Stomach (tissue), 9 donors: ENCODE results near the gene CUX1. TPM values are rescaled to one million over a fixed set of nuclear protein-coding genes. Genes with fewer than 3 reads are reported as not detected.

ENCODE experiments used
- DNase-seq, 2 donors: peaks; one replicate each; pipeline versions ENCODE4 v3.0.0 to v3.0.0-alpha.2; 2013 to 2019
- H3K27ac ChIP-seq, 5 donors: fragments of 200-600 bp in 4 of 5; sonication (generic) in 4 of 5; one replicate each; pipeline ENCODE4 v1.5.1; 2013 to 2019; ENCODE audit warnings: mild to moderate bottlenecking in 1 of 5, moderate library complexity in 1 of 5
- H3K27me3 ChIP-seq, 3 donors: fragments of 200-600 bp; sonication (generic); one replicate each; pipeline ENCODE4 v1.5.1; 2017 to 2019; ENCODE audit warnings: mixed run types in 1 of 3
- H3K36me3 ChIP-seq, 4 donors: fragments of 200-600 bp; sonication (generic); 1 replicate in 3 of 4; 2 replicates in 1 of 4; pipeline ENCODE4 v1.5.1; 2016 to 2019
- H3K4me1 ChIP-seq, 4 donors: fragments of 200-600 bp; sonication (generic); one replicate each; pipeline ENCODE4 v1.5.1; 2016 to 2019
- H3K4me3 ChIP-seq, 4 donors: fragments of 200-600 bp; sonication (generic) in 3 of 4; one replicate each; pipeline ENCODE4 v1.5.1; 2016 to 2019; ENCODE audit warnings: mild to moderate bottlenecking in 1 of 4
- H3K9me3 ChIP-seq, 4 donors: fragments of 200-600 bp; sonication (generic); one replicate each; pipeline ENCODE4 v1.5.1; 2016 to 2019
- EP300 ChIP-seq: sonication (generic); formaldehyde crosslinking; IDR thresholded peaks from one replicate; pipeline ENCODE4 v1.6.1; 2017; ENCODE audit warnings: antibody characterized with exemption
- POLR2A ChIP-seq, 4 donors: fragments of 450-650 bp; IDR thresholded peaks; one replicate each; pipeline ENCODE4 v1.6.1; 2016; ENCODE audit warnings: antibody characterized with exemption in 4 of 4, control low read depth in 2 of 4, mild to moderate bottlenecking in 1 of 4, moderate library complexity in 1 of 4
- POLR2AphosphoS5 ChIP-seq, 3 donors: sonication (generic); formaldehyde crosslinking; IDR thresholded peaks; one replicate each; pipeline ENCODE4 v1.6.1; 2016; ENCODE audit warnings: antibody characterized with exemption in 3 of 3
- WGBS, 5 donors: extraction: QIAGEN DNeasy Blood & Tissue Kit in 3 of 5; methylation state at CpG; one replicate each; pipeline versions ENCODE4 v1.1.5 to v1.1.7; 2013 to 2018; 5-methylcytosine and 5-hydroxymethylcytosine counted together
- intact Hi-C: fragments of 100-400 bp; cut with DNase I; formaldehyde crosslinking; loops from one replicate; pipeline ENCODE4 v1.15.1; 2023; ENCODE audit warnings: low total_unique reads
- polyA plus RNA-seq, 3 donors: library from polyadenylated mRNA; stranded (reverse); fragments of 200-250 nt; gene quantifications; one replicate each; pipeline ENCODE4 v1.2.3, GENCODE V29; 2013
- total RNA-seq, 5 donors: library from RNA; depleted of rRNA; stranded (reverse); fragments of >200 nt; gene quantifications; one replicate each; pipeline versions ENCODE4 v1.1.0 to v1.2.3, GENCODE V29; 2014 to 2016
- TF ChIP-seq, protein P1 (sequence below), 7 experiments: fragments of 450-650 bp in 4 of 7; fragments of 200-600 bp in 3 of 7; sonication (generic) in 3 of 7; IDR thresholded peaks; one replicate each; pipeline ENCODE4 v1.5.1; 2016 to 2019; ENCODE audit warnings: antibody characterized with exemption in 7 of 7, control low read depth in 2 of 7, mild to moderate bottlenecking in 1 of 7
- donor health status: healthy with polysubstance abuse.
- donor health status: Bipolar disorder and iron deficiency.
- donor health status: healthy.

The CUX1 gene
- total and polyA plus RNA-seq, 8 donors, result 24.7 to 201 (median 54.7) TPM

DNA sequence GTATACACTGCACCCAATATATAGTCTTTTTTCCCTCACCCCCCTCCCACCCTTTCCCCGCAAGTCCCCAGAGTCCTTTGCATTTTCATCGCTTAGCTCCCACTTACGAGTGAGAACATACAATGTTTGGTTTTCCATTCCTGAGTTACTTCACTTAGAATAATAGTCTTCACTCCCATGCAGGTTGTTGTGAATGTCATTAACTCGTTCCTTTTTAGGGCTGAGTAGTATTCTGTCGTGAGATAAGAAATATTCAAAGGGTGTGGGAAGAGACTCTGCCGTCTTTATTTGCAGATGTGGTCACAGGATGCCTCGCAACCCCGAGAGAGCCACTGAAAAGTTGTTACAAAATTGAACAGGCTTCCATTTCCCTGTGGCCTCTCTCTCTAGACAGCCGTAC is 331.4 kb downstream of the CUX1 start:
- Histone ChIP-seq H3K36me3 (peaks cover 0 to 22% (median 17%) of the 10 kb centered on the region in 4 donors), H3K27me3 (no peaks in the 10 kb centered on the region), H3K9me3 (no peaks in the 10 kb centered on the region), H3K27ac (no peak overlapping the region), H3K4me3 (no peak overlapping the region), H3K4me1 (peaks cover 0 to 14% (median 2%) of the 10 kb centered on the region in 4 donors)
- TF ChIP-seq POLR2AphosphoS5 (IDR thresholded peaks at IDR 0.05), result no peak
- TF ChIP-seq, protein P1, sequence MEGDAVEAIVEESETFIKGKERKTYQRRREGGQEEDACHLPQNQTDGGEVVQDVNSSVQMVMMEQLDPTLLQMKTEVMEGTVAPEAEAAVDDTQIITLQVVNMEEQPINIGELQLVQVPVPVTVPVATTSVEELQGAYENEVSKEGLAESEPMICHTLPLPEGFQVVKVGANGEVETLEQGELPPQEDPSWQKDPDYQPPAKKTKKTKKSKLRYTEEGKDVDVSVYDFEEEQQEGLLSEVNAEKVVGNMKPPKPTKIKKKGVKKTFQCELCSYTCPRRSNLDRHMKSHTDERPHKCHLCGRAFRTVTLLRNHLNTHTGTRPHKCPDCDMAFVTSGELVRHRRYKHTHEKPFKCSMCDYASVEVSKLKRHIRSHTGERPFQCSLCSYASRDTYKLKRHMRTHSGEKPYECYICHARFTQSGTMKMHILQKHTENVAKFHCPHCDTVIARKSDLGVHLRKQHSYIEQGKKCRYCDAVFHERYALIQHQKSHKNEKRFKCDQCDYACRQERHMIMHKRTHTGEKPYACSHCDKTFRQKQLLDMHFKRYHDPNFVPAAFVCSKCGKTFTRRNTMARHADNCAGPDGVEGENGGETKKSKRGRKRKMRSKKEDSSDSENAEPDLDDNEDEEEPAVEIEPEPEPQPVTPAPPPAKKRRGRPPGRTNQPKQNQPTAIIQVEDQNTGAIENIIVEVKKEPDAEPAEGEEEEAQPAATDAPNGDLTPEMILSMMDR (IDR thresholded peaks at IDR 0.05), result no peak
- no peak for TF ChIP-seq POLR2A (IDR thresholded peaks at IDR 0.05)
- no peak for TF ChIP-seq EP300
- WGBS, 5 donors, result 91 to 98% (median 94%) methylated on average over 9 of the region's 9 CpGs
- intact Hi-C loops, result no loop called here
- no peak for DNase-seq

DNA sequence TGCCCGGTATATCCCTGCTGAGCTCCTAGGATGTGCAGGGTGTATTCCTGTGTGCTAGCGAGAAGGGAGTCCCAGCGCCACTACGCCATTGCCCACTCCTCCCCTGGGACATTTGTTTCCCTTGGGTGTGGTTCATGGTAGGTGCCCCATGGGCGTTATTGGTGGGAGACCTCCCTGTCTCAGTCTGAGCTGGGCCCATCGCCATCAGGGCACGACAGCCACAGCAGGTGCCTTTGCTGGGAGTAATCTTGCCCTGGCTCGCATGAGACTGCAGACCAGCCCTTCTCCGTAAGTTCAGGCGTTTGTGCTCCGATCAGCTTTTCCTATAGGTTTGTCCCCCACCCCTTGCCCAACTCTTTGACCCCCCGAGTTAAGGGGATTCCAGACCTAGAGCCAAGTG is 332.0 kb downstream of the CUX1 start:
- Histone ChIP-seq H3K9me3 (no peaks in the 10 kb centered on the region), H3K4me3 (no peak overlapping the region), H3K27ac (no peak overlapping the region), H3K27me3 (no peaks in the 10 kb centered on the region), H3K36me3 (peaks cover 0 to 22% (median 15%) of the 10 kb centered on the region in 4 donors), H3K4me1 (peaks cover 0 to 14% (median 2%) of the 10 kb centered on the region in 4 donors)
- intact Hi-C loops, result no loop called here
- no peak for DNase-seq
- TF ChIP-seq, protein P1 (IDR thresholded peaks at IDR 0.05), result no peak
- TF ChIP-seq POLR2A (IDR thresholded peaks at IDR 0.05), result no peak
- no peak for TF ChIP-seq EP300
- no peak for TF ChIP-seq POLR2AphosphoS5 (IDR thresholded peaks at IDR 0.05)
- 89 to 96% (median 96%) methylated on average over 8 to 12 of the region's 12 CpGs for WGBS, 5 donors

DNA sequence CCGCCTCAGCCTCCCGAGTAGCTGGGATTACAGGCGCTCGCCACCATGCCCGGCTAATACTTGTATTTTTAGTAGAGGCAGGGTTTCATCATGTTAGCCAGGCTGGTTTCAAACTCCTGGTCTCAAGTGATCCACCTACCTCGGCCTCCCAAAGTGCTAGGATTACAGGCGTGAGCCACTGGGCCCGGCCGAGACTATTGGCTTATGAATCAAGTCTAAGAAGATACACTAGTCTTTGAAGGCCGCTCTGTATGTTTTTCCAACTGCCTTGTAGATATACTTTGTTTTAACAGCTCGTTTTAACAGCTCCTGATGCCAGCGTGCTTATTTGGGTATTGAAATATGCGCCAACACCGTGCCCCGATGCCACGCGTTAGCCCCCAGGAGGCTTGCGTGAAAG is 332.8 kb downstream of the CUX1 start:
- Histone ChIP-seq H3K4me3 (no peak overlapping the region), H3K36me3 (peaks cover 0 to 22% (median 15%) of the 10 kb centered on the region in 4 donors), H3K9me3 (no peaks in the 10 kb centered on the region), H3K27me3 (no peaks in the 10 kb centered on the region), H3K27ac (no peak overlapping the region), H3K4me1 (peaks cover 0 to 14% (median 2%) of the 10 kb centered on the region in 4 donors)
- DNase-seq, result no peak
- intact Hi-C loops, result no loop called here
- TF ChIP-seq POLR2A (IDR thresholded peaks at IDR 0.05) (no peak), POLR2AphosphoS5 (IDR thresholded peaks at IDR 0.05) (no peak), EP300 (no peak)
- TF ChIP-seq, protein P1 (IDR thresholded peaks at IDR 0.05), result no peak
- WGBS, 5 donors, result 91 to 96% (median 94%) methylated on average over 18 of the region's 18 CpGs

DNA sequence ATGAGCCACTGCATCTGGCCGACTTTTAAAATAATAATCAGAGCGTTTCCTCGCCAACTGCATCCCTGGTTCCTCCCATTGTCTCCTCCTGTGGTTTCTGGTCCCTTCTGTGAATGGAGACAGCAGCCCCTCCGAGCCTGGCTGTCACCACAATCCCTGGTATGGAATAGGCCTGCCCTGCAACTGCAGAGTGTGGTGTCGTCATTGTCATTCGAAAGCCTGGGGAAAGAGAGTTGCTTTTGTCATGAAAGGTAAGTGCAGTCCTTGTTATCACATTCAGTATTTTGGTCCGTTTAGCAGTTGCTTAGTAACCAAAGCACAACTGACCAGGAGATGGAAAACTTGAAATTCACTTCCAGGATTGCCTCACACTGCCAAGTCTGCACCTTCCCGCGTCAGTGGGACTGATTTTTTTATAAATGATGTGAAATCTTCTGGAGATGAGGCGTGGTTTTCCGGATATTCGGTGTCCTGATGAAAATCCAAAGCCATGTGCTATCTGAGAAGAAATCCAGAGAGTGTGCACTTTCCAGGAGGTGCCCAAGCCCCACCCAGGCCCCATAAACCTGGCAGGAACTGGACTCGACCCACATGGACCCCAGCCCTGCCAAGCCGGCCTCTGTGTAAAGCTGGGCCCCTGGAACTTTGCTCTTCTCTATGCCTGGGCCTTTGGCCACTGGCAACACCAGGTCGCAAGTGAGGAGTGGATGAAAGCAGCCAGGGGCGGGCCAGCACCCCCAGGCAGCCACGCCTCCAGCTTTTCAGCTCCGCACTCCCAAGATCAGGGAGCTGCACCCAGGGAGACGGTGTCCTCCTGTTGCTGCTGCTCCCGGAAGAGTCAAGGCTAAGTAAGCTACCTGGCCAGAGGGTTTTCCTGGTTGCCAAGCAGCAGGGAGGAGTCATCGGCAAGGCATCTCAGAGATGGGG is 335.5 kb downstream of the CUX1 start:
- H3K36me3 ChIP-seq, result peaks cover 0 to 26% (median 13%) of the 10 kb centered on the region in 4 donors
- peaks cover 0 to 14% (median 2%) of the 10 kb centered on the region in 4 donors for H3K4me1 ChIP-seq
- H3K27ac ChIP-seq, result no peak overlapping the region
- DNase-seq, result peak in 1 of 2 donors; percentile 85
- intact Hi-C loops, result no loop called here
- 49 to 74% (median 57%) methylated on average over 20 to 21 of the region's 21 CpGs for WGBS, 5 donors
- no peak overlapping the region for H3K4me3 ChIP-seq
- no peak for TF ChIP-seq EP300
- TF ChIP-seq POLR2AphosphoS5 (IDR thresholded peaks at IDR 0.05), result no peak
- TF ChIP-seq, protein P1 (IDR thresholded peaks at IDR 0.05), result no peak
- TF ChIP-seq POLR2A (IDR thresholded peaks at IDR 0.05), result no peak
- H3K27me3 ChIP-seq, result no peaks in the 10 kb centered on the region
- H3K9me3 ChIP-seq, result no peaks in the 10 kb centered on the region
